NCI-H1436 (cell line): ENCODE measurements around the gene OSTC.
"Not testable (repeated sequence)": the region's sequence is repeated elsewhere in the genome, so short reads cannot be mapped to it uniquely, and the experiment has no call there.

Experiments used
- DNase-seq: peaks from one replicate; lab custom pipeline; 2025; lab: John Stamatoyannopoulos, UW

The OSTC gene

DNA sequence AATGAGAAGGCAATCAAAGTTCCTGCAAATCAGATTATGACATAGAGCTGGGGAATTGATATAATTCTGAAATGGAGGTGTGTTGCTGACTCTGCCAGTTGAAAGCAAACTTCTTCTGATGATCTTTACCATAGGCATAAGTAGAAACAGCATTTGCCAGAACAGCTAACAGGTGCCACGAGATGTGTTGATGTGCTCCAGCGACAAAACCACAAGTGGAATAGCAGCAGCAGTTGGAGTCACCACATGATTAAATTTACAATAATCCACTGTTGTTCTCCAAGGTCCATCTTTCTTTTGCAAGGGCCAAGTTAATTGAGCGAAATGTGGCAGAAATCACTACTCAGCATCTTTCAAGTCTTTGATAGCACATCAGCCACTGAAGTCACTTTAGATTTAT, 3.7 kb upstream of the OSTC start:
- DNase-seq = no peak

DNA sequence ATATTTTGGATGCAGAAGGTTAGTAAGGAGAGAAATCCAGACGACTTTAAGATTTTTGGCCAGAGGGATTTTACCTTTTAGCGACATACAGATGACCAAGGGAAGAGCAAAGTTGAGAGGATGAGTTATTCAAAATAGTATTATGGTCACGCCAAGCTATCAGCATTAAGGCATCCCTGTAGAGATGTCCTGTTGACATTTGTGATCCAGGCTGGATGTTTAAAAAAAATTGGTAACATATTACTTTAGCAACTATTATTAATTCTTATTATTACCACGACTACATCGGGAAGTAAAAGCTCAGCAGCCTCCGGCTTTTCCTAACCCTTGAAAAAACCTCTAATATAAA, 562 bp upstream of the OSTC start:
- no peak for DNase-seq

DNA sequence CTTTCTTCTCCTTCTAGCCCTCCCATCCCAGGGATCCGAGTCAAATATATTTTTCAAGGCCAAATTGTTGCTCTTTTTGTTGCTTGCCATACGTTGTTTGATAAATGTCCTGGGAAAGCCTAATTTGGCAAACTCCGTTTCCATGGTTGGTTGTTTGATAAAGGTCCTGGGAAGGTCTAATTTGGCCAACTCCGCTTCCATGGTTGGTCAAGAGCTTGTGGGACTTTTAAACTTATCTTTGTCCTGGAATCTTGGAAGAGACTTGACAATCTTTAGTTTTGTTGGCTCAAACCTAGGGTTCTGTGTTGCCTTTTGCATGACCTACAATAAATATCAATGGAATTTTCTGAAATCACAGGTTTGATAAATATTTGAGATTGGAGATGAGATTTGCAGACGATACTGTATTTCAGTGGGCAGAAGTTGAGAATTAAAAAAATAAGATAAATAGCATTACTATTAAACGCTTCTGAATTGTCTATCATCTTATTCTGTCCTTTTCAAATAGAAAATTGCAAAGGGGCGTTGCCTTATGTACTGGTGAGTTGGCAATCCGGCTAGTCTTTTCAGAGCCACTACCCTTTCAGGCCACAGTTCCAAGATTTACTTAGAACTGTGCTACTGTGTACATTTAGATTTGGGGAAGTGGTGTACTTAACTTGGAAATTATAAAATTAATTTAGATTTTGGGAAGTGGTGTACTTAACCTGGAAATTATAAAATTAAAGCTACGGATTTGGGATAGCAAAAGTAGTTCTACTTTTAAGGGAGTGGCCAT, 804 bp downstream of the OSTC start:
- no peak for DNase-seq

DNA sequence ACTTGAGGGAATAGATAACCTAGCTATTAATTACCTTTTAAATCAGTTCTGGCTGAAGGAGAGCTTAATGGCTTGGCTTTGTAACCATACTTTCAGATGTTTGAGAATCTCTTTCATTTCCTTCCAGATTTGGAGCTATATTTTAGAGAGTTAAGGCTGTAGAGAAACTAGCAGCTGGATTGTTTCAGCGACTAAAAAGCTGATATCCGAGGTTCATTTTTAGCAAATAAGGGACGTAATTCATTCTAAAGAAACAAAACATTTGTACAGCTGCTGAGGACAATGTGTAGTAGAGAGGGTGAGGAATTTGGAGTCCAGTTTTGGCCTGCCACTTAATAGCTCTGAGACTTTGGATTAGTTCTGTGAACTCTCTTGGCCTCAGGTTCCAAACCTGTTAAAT, 12.2 kb downstream of the OSTC start:
- DNase-seq = no peak

- no peak for DNase-seq
These were observed 24.1 kb downstream of the OSTC start for GRCh38 chr4:108674356-108674977.

DNA sequence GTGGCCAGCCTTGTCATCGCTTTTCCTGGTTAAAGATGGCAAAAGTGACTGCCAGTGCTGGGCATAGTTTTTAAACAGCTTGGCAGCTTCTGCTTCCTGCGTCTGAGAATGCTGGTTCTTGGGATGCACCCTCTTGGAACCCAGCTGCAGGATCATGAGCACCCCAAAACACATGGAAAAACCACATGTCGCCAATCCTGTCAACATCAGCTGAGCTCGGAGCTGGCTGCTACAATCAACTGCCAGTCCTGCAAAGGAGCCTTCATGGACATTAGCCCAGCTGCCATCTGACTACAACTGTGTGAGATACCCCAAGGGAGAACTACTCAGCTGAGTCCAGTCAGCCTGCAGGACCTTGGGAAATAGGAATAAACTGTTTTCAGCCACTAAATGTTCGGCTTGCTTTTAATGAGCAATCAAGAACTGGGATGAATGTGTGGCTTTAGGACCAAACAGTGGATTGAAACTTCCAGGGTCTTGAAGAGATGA, 31.0 kb downstream of the OSTC start:
- DNase-seq = no peak

DNA sequence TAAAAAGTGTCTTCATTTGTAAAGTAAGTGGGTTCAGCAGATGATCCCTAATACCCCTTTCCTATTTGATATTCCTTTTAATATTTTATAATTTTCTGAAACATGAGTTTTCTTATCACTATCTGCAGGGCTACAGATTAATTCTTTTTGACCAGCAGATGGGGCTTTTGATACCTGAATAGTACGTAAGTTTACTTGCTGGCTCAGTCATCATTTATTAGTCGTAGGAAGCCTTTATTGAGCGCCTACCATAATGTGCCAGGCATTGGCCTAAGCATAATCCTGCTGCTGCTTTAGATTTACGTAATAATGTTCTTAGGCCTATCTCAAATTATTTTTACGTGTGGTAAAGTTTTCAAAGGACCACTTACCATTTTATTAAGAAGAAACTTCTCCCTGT, 33.1 kb downstream of the OSTC start:
- peak; percentile 11 for DNase-seq

- no peak for DNase-seq
These were observed 34.8 kb downstream of the OSTC start for GRCh38 chr4:108685036-108685686.

GRCh38 chr4:108690738-108691137, 40.3 kb downstream of the OSTC start:
- no peak for DNase-seq

GRCh38 chr4:108693211-108693610, 42.8 kb downstream of the OSTC start:
- DNase-seq = no peak

DNA sequence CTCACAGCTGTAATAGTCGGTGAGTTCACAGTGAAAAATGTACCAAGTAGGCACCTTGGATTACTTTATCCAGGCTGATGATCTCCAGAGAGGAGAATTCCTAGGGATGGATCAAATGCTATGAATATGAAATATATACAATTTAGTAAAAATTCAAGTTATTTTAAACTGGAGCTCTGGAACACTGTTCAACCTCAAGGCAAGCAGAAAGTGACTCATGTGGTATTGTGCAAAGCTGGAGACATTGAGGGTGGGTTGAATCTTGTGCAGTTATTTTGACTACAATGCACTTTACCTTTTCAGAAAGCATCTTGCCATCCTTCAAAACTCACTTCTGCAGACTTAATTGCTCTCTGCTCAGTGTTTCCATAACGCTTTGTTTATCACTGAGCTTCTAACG, 43.4 kb downstream of the OSTC start:
- no peak for DNase-seq

DNA sequence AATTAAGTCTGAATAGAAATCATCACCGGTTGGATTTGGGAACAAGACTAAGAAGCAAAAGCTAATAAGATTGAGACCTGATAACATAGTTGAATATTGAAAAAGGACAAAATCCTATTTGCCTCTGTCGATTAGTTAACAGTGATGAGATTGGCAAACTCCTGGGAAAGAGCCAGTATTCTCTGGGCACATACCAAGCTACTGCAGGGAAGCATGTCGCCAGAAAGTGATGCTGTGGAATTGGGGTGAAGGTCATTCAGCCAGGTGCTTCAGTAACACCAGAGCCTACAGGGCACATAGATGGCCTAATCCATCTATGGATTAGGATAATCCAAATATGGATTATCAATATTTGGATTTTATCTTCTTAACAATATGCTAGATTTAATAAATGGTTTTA, 44.0 kb downstream of the OSTC start:
- no peak for DNase-seq

DNA sequence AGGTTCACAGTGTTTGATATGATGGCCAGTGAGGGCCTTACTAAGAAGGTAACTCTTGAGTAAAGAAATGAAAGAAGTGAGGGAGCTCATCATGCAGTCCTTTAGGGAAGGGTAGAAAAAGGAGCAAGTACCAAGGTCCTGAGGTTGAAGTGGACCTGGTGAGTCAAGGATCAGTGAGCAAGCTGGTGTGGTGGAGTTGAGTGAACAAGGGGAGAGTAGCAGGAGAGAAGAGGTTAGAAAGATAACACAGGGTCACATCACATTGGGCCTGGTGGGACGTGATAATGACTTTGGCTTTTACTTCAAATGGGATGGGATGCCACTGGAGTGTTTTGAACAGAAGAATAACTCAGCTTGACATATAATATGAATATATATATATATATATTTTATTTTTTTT, 44.7 kb downstream of the OSTC start:
- no peak for DNase-seq

DNA sequence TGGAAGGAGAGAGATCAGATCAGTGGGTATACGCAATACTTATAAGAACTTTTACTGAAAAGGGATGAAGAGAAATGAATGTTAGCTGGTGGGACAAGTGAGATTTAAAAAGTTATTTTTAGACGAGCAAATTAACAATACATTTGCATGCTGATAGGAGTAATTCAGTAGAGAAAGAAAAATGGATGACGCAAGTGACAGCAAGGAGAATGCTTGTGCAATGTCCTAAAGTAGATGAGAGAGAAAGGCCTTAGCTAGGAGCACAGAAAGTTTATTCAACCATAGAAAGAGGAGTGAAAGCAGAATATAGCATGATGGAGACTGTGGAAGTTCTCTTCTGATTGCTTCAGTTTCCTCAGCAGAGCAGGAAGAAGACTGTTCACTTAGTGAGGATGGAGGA, 45.8 kb downstream of the OSTC start:
- DNase-seq = no peak

GRCh38 chr4:108700081-108700757, 49.8 kb downstream of the OSTC start:
- no peak for DNase-seq

GRCh38 chr4:108702960-108703359, 52.6 kb downstream of the OSTC start:
- no peak for DNase-seq

GRCh38 chr4:108703370-108703769, 53.0 kb downstream of the OSTC start:
- no peak for DNase-seq

- DNase-seq = no peak
These were observed 53.6 kb downstream of the OSTC start for GRCh38 chr4:108703966-108704365.

DNA sequence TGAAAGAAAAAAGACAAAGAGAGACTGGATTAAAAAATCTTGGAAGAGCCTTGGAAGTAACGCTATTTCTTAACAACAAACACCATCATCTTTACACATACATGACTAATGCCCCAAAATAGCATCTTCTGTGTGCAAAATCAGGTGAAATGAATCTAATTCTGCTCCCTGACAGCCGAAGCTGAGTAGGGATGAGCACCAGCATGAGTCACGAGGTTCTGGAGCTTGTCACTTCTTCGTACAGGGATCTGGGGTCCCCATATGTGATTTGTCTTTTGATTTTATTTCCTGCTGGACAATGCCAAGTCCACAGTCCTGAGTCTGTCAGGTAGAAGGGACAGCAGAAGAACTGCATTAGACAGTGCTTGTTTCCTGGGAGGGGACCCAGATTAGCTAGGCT, 55.9 kb downstream of the OSTC start:
- DNase-seq = no peak

DNA sequence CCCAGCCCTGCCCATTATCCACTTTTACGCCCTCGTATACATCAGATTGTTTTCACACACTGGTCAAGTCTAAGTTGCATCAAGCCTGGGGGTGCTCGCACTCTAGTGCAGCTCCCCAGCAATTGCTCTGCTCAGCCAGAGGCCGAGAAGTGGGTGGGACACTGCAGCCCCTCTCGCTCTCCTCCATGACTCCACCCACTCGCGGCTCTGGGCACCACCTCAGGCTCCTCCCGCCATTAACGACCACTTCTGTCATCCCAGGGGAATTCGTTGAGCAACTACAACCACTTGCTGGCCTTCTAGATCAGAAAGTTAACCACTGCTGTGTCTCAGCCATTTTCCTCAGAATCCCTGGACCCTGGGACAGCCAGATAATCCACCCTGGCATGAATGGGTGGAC, 58.8 kb downstream of the OSTC start:
- no peak for DNase-seq

DNA sequence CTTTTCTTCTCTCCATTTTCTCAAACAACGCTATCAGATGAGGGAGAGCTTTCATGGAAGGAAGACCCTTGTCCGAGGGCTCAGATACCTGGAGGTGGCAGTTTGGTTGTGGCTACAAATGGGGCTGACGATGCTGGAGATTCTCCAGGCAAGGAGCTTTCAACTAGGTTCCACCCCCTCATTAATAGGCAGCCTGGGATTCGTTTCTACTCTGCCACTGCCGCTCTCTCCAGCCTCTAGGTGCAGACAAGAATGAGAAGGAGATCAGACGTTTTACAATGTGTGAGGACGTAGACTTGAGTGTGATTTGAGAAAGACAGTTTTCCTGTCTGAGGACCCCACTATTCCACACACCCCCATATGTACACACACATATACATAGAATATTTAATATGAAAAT, 59.3 kb downstream of the OSTC start:
- DNase-seq = no peak

DNA sequence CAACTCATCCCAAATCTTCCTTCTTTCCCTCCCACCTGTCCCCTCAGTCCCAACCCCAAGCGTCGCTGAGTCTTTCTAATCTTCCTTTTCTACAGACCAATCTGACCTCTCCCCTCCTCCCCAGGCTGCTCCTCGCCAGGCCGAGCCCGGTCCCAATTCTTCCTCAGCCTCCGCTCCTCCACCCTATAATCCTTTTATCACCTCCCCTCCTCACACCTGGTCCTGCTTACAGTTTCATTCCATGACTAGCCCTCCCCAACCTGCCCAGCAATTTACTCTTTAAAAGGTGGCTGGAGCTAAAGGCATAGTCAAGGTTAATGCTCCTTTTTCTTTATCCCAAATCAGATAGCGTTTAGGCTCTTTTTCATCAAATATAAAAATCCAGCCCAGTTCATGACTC, 60.2 kb downstream of the OSTC start:
- DNase-seq = not testable (repeated sequence)

- no peak for DNase-seq
These were observed 64.5 kb downstream of the OSTC start for GRCh38 chr4:108714880-108715279.
